Breast epithelium (tissue), 3 donors: ENCODE data around the gene PTPN11.

Experiments used
- POLR2A ChIP-seq: fragments of 450-650 bp; IDR thresholded peaks from one replicate; pipeline ENCODE4 v1.6.1; 2016; ENCODE audit warnings: antibody characterized with exemption, mild to moderate bottlenecking, moderate library complexity
- POLR2AphosphoS5 ChIP-seq, 3 donors: sonication (generic); formaldehyde crosslinking; IDR thresholded peaks; one replicate each; pipeline ENCODE4 v1.6.1; 2017; ENCODE audit warnings: antibody characterized with exemption in 3 of 3
- TF ChIP-seq, protein P1 (sequence below), 3 donors: fragments of 450-650 bp; IDR thresholded peaks; one replicate each; pipeline ENCODE4 v1.5.1; 2016 to 2017; ENCODE audit warnings: antibody characterized with exemption in 3 of 3, mild to moderate bottlenecking in 3 of 3, moderate library complexity in 3 of 3

DNA sequence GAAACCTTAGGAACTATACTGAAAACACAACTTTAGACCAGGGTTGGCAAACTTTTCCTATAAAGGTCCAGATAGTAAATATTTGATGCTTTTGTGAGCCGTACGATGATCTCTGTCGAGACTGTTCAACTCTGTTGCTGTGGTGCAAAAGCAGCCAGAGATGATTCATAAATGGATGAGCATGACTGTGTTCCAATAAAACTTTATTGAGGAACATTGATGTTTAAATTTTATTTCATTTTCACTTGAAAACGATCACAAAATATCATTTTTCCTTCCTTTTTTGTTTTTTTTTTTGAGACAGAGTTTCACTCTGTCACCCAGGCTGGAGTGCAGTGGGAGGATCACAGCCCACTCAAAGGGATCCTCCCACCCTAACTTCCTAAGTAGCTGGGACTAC lies 105.5 kb downstream of the PTPN11 start:
- TF ChIP-seq, protein P1, sequence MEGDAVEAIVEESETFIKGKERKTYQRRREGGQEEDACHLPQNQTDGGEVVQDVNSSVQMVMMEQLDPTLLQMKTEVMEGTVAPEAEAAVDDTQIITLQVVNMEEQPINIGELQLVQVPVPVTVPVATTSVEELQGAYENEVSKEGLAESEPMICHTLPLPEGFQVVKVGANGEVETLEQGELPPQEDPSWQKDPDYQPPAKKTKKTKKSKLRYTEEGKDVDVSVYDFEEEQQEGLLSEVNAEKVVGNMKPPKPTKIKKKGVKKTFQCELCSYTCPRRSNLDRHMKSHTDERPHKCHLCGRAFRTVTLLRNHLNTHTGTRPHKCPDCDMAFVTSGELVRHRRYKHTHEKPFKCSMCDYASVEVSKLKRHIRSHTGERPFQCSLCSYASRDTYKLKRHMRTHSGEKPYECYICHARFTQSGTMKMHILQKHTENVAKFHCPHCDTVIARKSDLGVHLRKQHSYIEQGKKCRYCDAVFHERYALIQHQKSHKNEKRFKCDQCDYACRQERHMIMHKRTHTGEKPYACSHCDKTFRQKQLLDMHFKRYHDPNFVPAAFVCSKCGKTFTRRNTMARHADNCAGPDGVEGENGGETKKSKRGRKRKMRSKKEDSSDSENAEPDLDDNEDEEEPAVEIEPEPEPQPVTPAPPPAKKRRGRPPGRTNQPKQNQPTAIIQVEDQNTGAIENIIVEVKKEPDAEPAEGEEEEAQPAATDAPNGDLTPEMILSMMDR (IDR thresholded peaks at IDR 0.05): no peak
- TF ChIP-seq POLR2AphosphoS5 (IDR thresholded peaks at IDR 0.05) (no peak), POLR2A (no peak)
